Natural killer cell (primary cell): ENCODE data around the gene LAPTM5. TPM values are rescaled to one million over a fixed set of nuclear protein-coding genes. Genes with fewer than 3 reads are reported as not detected.

ENCODE experiments used
- ATAC-seq, 3 donors: fragments of 150-1000 bp in 2 of 3; fragments of 200-7000 bp in 1 of 3; cut with Tn5 transposase; 1 replicate in 1 of 3; 2 replicates in 2 of 3; pipeline ENCODE4 v1.10.0; 2021; ENCODE audit warnings: mild to moderate bottlenecking in 2 of 3, moderate library complexity in 2 of 3
- DNase-seq, 2 donors: peaks; one replicate each; pipeline versions ENCODE4 v3.0.0 to v3.0.0-alpha.2; 2013 to 2021; ENCODE audit warnings: mixed read lengths in 1 of 2
- H3K27ac ChIP-seq: one replicate; pipeline ENCODE4 v1.5.1; 2013; ENCODE audit warnings: mild to moderate bottlenecking, low read length
- H3K27me3 ChIP-seq: one replicate; pipeline ENCODE4 v1.6.1; 2013; ENCODE audit warnings: low read length; ENCODE audit not compliant: control insufficient read depth, insufficient read depth
- H3K36me3 ChIP-seq: one replicate; pipeline ENCODE4 v1.6.1; 2013; ENCODE audit warnings: low read length; ENCODE audit not compliant: control insufficient read depth, insufficient read depth
- H3K4me1 ChIP-seq: one replicate; pipeline ENCODE4 v1.6.1; 2013; ENCODE audit warnings: low read length; ENCODE audit not compliant: control insufficient read depth, insufficient read depth
- H3K4me3 ChIP-seq: one replicate; pipeline ENCODE4 v1.5.1; 2013; ENCODE audit warnings: low read length
- H3K9me3 ChIP-seq: one replicate; pipeline ENCODE4 v1.6.1; 2013; ENCODE audit warnings: low read length; ENCODE audit not compliant: control insufficient read depth, insufficient read depth
- H3K27ac Mint-ChIP-seq, 2 donors: one replicate each; pipeline ENCODE4 v1.8.0; 2022; ENCODE audit warnings: mild to moderate bottlenecking in 2 of 2, mixed read lengths in 2 of 2, moderate library complexity in 1 of 2
- H3K27me3 Mint-ChIP-seq, 2 donors: one replicate each; pipeline ENCODE4 v1.8.0; 2022; ENCODE audit warnings: low read depth in 2 of 2, mixed read lengths in 2 of 2
- H3K36me3 Mint-ChIP-seq: one replicate; pipeline ENCODE4 v1.8.0; 2022; ENCODE audit warnings: mixed read lengths
- H3K4me1 Mint-ChIP-seq, 2 donors: one replicate each; pipeline ENCODE4 v1.8.0; 2022; ENCODE audit warnings: mixed read lengths in 2 of 2
- H3K4me3 Mint-ChIP-seq: one replicate; pipeline ENCODE4 v1.8.0; 2022; ENCODE audit warnings: mild to moderate bottlenecking, moderate library complexity, mixed read lengths
- H3K9me3 Mint-ChIP-seq, 2 donors: one replicate each; pipeline ENCODE4 v1.8.0; 2022; ENCODE audit warnings: mixed read lengths in 2 of 2
- CTCF ChIP-seq: fragments of 200-600 bp; IDR thresholded peaks from one replicate; pipeline ENCODE4 v1.8.0; 2022; ENCODE audit warnings: antibody characterized with exemption
- WGBS: methylation state at CpG from one replicate; pipeline ENCODE4 v1.1.7; 2013; ENCODE audit warnings: missing lambda C conversion rate; ENCODE audit not compliant: insufficient coverage; 5-methylcytosine and 5-hydroxymethylcytosine counted together
- intact Hi-C: fragments of 100-400 bp; cut with micrococcal nuclease; formaldehyde crosslinking; loops from one replicate; pipeline ENCODE4 v1.14.2; 2022
- total RNA-seq, 4 donors: library from RNA; stranded (reverse); fragments of 120-200 nt in 1 of 4; gene quantifications; one replicate each; pipeline versions ENCODE4 v1.2.3 to v1.2.4, GENCODE V29; 2013 to 2022

LAPTM5 gene
- total RNA-seq, 3 donors from 2014 or later (not counting 1 experiment from before 2014, with no cell fraction given): 520 to 674 (median 533) TPM

GRCh38 chr1:30713311-30713710 is 44.3 kb downstream of the LAPTM5 start:
- H3K36me3 ChIP-seq: no peaks in the 10 kb centered on the region
- intact Hi-C loops: no loop called here
- WGBS: 77% methylated on average over 12 of the region's 12 CpGs
- peaks cover 8% of the 10 kb centered on the region for H3K4me1 ChIP-seq
- TF ChIP-seq CTCF: no peak
- peaks cover 0 to 8% of the 10 kb centered on the region in 2 donors for H3K4me1 Mint-ChIP-seq
- no peaks in the 10 kb centered on the region for H3K9me3 Mint-ChIP-seq
- no peak overlapping the region for H3K27ac ChIP-seq
- peaks cover 0 to 12% of the 10 kb centered on the region in 2 donors for H3K27me3 Mint-ChIP-seq
- no peak overlapping the region for H3K27ac Mint-ChIP-seq
- H3K4me3 Mint-ChIP-seq: no peak overlapping the region
- H3K4me3 ChIP-seq: no peak overlapping the region
- H3K36me3 Mint-ChIP-seq: no peaks in the 10 kb centered on the region
- ATAC-seq: no peak
- H3K27me3 ChIP-seq: no peaks in the 10 kb centered on the region
- DNase-seq: no peak
- H3K9me3 ChIP-seq: peaks cover 10% of the 10 kb centered on the region

GRCh38 chr1:30712583-30712982 is 45.0 kb downstream of the LAPTM5 start:
- Histone ChIP-seq H3K4me3 (no peak overlapping the region), H3K9me3 (peaks cover 10% of the 10 kb centered on the region), H3K4me1 (peaks cover 4% of the 10 kb centered on the region), H3K36me3 (no peaks in the 10 kb centered on the region), H3K27me3 (no peaks in the 10 kb centered on the region), H3K27ac (no peak overlapping the region)
- H3K36me3 Mint-ChIP-seq: no peaks in the 10 kb centered on the region
- no peak overlapping the region for H3K4me3 Mint-ChIP-seq
- H3K9me3 Mint-ChIP-seq: no peaks in the 10 kb centered on the region
- 88% methylated on average over 5 of the region's 6 CpGs for WGBS
- H3K27me3 Mint-ChIP-seq: peaks cover 0 to 14% of the 10 kb centered on the region in 2 donors
- H3K27ac Mint-ChIP-seq: no peak overlapping the region
- H3K4me1 Mint-ChIP-seq: peaks cover 0 to 12% of the 10 kb centered on the region in 2 donors
- DNase-seq (no peak), ATAC-seq (no peak)
- TF ChIP-seq CTCF: no peak
- intact Hi-C loops: no loop called here

GRCh38 chr1:30710407-30710806 is 47.2 kb downstream of the LAPTM5 start:
- no peak overlapping the region for H3K27ac ChIP-seq
- H3K4me1 Mint-ChIP-seq: peaks cover 0 to 8% of the 10 kb centered on the region in 2 donors
- TF ChIP-seq CTCF: no peak
- peaks cover 0 to 14% of the 10 kb centered on the region in 2 donors for H3K27me3 Mint-ChIP-seq
- H3K9me3 ChIP-seq: peaks cover 4% of the 10 kb centered on the region
- no peaks in the 10 kb centered on the region for H3K4me1 ChIP-seq
- no peak overlapping the region for H3K4me3 ChIP-seq
- intact Hi-C loops: no loop called here
- no peak overlapping the region for H3K4me3 Mint-ChIP-seq
- H3K27ac Mint-ChIP-seq: no peak overlapping the region
- H3K9me3 Mint-ChIP-seq: no peaks in the 10 kb centered on the region
- DNase-seq (no peak), ATAC-seq (no peak)
- H3K36me3 ChIP-seq: no peaks in the 10 kb centered on the region
- H3K27me3 ChIP-seq: no peaks in the 10 kb centered on the region
- no peaks in the 10 kb centered on the region for H3K36me3 Mint-ChIP-seq
- WGBS: 50% methylated on average over 2 of the region's 2 CpGs

- Mint-ChIP-seq H3K36me3 (no peaks in the 10 kb centered on the region), H3K4me3 (no peak overlapping the region), H3K4me1 (peaks cover 0 to 8% of the 10 kb centered on the region in 2 donors), H3K27me3 (peaks cover 0 to 14% of the 10 kb centered on the region in 2 donors), H3K27ac (no peak overlapping the region), H3K9me3 (no peaks in the 10 kb centered on the region)
- Histone ChIP-seq H3K27ac (no peak overlapping the region), H3K27me3 (no peaks in the 10 kb centered on the region), H3K4me3 (no peak overlapping the region), H3K36me3 (no peaks in the 10 kb centered on the region), H3K9me3 (no peaks in the 10 kb centered on the region), H3K4me1 (no peaks in the 10 kb centered on the region)
- TF ChIP-seq CTCF: no peak
- intact Hi-C loops: no loop called here
- no peak for ATAC-seq
- WGBS: 54% methylated on average over 8 of the region's 8 CpGs
- DNase-seq: no peak
Measured at GRCh38 chr1:30708361-30708728, 49.2 kb downstream of the LAPTM5 start.
